Upper lobe of left lung (tissue), 6 donors: Measurements from ENCODE around the gene TTC12. TPM values are rescaled to one million over a fixed set of nuclear protein-coding genes. Genes with fewer than 3 reads are reported as not detected.

ENCODE experiments used
- ATAC-seq, 2 donors: fragments of 200-7000 bp; cut with Tn5 transposase; one replicate each; pipeline ENCODE4 v1.9.1; 2022; ENCODE audit warnings: mild to moderate bottlenecking in 2 of 2, moderate library complexity in 2 of 2; ENCODE audit not compliant: low FRiP score in 2 of 2
- DNase-seq, 2 donors: peaks; one replicate each; pipeline ENCODE4 v3.0.0-alpha.2; 2019 to 2020
- H3K27ac ChIP-seq, 4 donors: fragments of 200-600 bp; sonication (generic); one replicate each; pipeline ENCODE4 v1.5.1; 2016 to 2019
- H3K27me3 ChIP-seq, 4 donors: fragments of 200-600 bp; sonication (generic); one replicate each; pipeline ENCODE4 v1.5.1; 2017 to 2019
- H3K36me3 ChIP-seq, 4 donors: fragments of 200-600 bp; sonication (generic); one replicate each; pipeline ENCODE4 v1.5.1; 2016 to 2019
- H3K4me1 ChIP-seq, 4 donors: fragments of 200-600 bp; sonication (generic); one replicate each; pipeline ENCODE4 v1.5.1; 2018 to 2019
- H3K4me3 ChIP-seq, 4 donors: fragments of 200-600 bp; sonication (generic); one replicate each; pipeline ENCODE4 v1.5.1; 2017 to 2019; ENCODE audit warnings: mild to moderate bottlenecking in 2 of 4, moderate library complexity in 1 of 4
- H3K9me3 ChIP-seq, 4 donors: fragments of 200-600 bp; sonication (generic); one replicate each; pipeline ENCODE4 v1.5.1; 2018 to 2019
- CTCF ChIP-seq, 6 experiments: fragments of 450-650 bp in 4 of 6; fragments of 200-600 bp in 2 of 6; sonication (generic) in 2 of 6; IDR thresholded peaks; one replicate each; pipeline ENCODE4 v1.5.1; 2016 to 2019; ENCODE audit warnings: antibody characterized with exemption in 6 of 6
- EP300 ChIP-seq, 4 donors: sonication (generic); formaldehyde crosslinking; IDR thresholded peaks; one replicate each; pipeline ENCODE4 v1.5.1; 2017; ENCODE audit warnings: antibody characterized with exemption in 4 of 4, control low read depth in 2 of 4
- POLR2A ChIP-seq, 4 donors: fragments of 450-650 bp; IDR thresholded peaks; one replicate each; pipeline ENCODE4 v1.5.1; 2016 to 2017; ENCODE audit warnings: antibody characterized with exemption in 4 of 4, mild to moderate bottlenecking in 2 of 4
- POLR2AphosphoS5 ChIP-seq, 2 donors: sonication (generic); formaldehyde crosslinking; IDR thresholded peaks; one replicate each; pipeline ENCODE4 v1.5.1; 2017; ENCODE audit warnings: antibody characterized with exemption in 2 of 2
- WGBS, 2 donors: methylation state at CpG; one replicate each; pipeline ENCODE4 v1.1.5; 2017 to 2018; 5-methylcytosine and 5-hydroxymethylcytosine counted together
- total RNA-seq, 6 donors: library from RNA; depleted of rRNA in 4 of 6; stranded (reverse); fragments of >200 nt in 4 of 6; gene quantifications; one replicate each; pipeline versions ENCODE4 v1.1.0 to v1.2.1, GENCODE V29; 2016 to 2021
- donor health status: DM: no; HTN: no; CAD: no; lungs with moderate emphysema.
- donor health status: DM: no; HTN: yes; CAD: no; lungs with severe emphysema.

The TTC12 gene
- 10 to 100 TPM; 11.6 to 56.7 (median 16.1) TPM for total RNA-seq

DNA sequence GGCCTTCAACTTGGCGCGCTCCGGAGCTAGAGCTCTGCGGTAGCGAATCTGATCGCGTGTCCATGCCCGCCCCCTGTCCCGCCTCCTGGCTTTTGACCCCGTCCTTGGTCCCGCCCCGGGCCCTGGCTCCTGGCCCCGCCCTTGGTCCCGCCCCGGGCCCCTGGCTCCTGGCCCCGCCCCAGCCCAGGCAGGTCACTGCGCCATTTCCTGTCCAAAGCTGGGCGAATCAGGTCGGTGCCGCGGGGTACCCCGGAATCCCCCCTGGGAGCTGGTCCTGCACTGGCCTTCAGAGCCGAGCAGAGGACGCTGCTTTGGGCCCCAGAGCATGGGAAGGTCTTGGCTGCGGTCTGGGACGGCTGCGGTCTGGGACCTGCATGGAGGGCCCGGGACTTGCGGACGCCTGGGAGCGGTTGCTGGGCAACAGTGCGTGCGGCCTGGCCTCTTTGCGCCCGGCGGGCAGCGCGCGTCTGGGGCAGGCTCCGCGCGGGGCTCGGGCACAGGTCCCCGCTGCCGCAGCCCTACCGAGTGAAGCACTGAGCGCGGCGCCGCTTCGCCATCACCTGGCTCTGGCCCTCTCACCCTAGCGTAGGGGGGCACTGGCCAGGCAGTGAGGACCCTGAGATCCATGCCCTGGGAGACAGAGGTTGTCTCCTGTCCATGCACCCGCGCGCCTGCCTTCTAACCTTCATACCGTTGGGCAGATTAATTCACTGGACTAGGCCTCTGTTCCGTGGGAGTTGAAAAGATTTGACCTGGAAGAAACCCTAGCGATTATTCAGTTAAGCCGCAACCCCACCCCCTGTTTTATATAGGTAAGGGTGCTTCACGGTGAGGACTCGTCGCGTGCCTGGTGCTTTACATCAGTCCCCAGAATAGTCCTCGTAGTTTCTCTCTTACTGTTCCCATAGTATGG is at the start of gene TTC12:
Gene TTC12, plus strand, starts transcription at position 195 of the 913 bp plus-strand sequence. CDS start 1,675 bp downstream, outside the sequence.
- peak; percentile 99 to 100 for ATAC-seq

DNA sequence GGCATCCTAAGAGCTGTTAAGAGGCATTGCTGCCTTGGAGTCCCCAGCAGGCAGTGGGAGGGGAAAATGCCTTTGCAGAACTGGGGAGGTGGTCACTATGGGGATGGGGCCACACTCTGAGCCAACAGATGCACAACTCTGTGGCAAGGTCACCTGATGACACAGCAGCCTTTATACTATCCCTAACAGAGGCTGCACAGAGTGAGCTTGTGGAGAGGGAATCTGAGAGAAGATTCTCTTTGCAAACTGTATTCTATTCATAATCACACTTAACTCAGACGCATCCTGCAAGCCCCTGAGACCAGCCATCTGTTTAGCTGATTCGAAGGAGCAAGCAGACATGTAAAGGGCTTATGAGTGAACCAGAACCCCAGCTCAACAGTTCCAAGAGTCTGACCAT is 49.0 kb upstream of the TTC12 start:
- no peaks in the 10 kb centered on the region for H3K36me3 ChIP-seq
- 64 to 87% methylated on average over 2 of the region's 2 CpGs for WGBS, 2 donors
- TF ChIP-seq POLR2AphosphoS5 (IDR thresholded peaks at IDR 0.05) (no peak), POLR2A (IDR thresholded peaks at IDR 0.05) (no peak), CTCF (IDR thresholded peaks at IDR 0.05) (no peak), EP300 (IDR thresholded peaks at IDR 0.05) (no peak)
- ATAC-seq: no peak
- no peak overlapping the region for H3K4me3 ChIP-seq
- no peak for DNase-seq
- no peaks in the 10 kb centered on the region for H3K9me3 ChIP-seq
- no peaks in the 10 kb centered on the region for H3K27me3 ChIP-seq
- H3K27ac ChIP-seq: no peak overlapping the region
- H3K4me1 ChIP-seq: no peaks in the 10 kb centered on the region

More for the DNA sequence above, at the start of gene TTC12:
- no peaks in the 10 kb centered on the region for H3K9me3 ChIP-seq
- H3K4me3 ChIP-seq: peak within 1 kb of the TSS; percentile 55 to 87 (median 78)
- peaks cover 9 to 21% (median 13%) of the 10 kb centered on the region in 4 donors for H3K4me1 ChIP-seq
- peak within 1 kb of the TSS; percentile 84 to 89 (median 86) for H3K27ac ChIP-seq
- peak; percentile 95 to 99 for DNase-seq
- no peaks in the 10 kb centered on the region for H3K27me3 ChIP-seq
- H3K36me3 ChIP-seq: peaks cover 0 to 6% (median 0%) of the 10 kb centered on the region in 4 donors
- TF ChIP-seq EP300 (IDR thresholded peaks at IDR 0.05): no peak
- TF ChIP-seq POLR2AphosphoS5 (IDR thresholded peaks at IDR 0.05): peak; percentile 56 to 75
- peak in 2 of 4 donors; percentile 67 to 68 for TF ChIP-seq POLR2A (IDR thresholded peaks at IDR 0.05)
- peak in 1 of 6 experiments; percentile 16 for TF ChIP-seq CTCF (IDR thresholded peaks at IDR 0.05)
- 14 to 19% methylated on average over 15 to 32 of the region's 64 CpGs for WGBS, 2 donors

DNA sequence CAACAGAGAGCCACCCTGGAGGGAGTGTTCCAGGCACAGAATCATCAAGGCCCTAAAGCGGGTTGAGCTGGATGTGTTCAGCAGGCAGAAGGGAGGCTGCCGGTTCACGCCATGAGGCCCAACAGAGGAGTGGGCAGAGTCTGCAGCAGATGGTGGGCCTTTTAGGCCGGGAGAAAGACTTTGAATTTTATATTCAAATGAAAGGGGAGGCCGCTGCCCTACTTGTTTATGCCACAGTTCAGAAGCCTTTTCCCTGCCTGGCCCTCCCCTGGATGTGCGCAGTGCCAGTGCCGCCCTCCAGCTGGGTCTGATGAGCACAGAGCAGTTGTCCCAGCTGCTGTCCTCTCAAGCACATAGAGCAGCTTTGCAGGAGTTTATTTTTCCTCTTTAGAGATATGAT is 46.9 kb upstream of the TTC12 start:
- H3K27me3 ChIP-seq: no peaks in the 10 kb centered on the region
- H3K27ac ChIP-seq: no peak overlapping the region
- H3K9me3 ChIP-seq: no peaks in the 10 kb centered on the region
- WGBS, 2 donors: 85 to 90% methylated on average over 7 of the region's 7 CpGs
- H3K4me1 ChIP-seq: no peaks in the 10 kb centered on the region
- no peak for ATAC-seq
- no peak for DNase-seq
- H3K4me3 ChIP-seq: no peak overlapping the region
- H3K36me3 ChIP-seq: no peaks in the 10 kb centered on the region
- no peak for TF ChIP-seq CTCF (IDR thresholded peaks at IDR 0.05)
- TF ChIP-seq EP300 (IDR thresholded peaks at IDR 0.05): no peak
- no peak for TF ChIP-seq POLR2A (IDR thresholded peaks at IDR 0.05)
- no peak for TF ChIP-seq POLR2AphosphoS5 (IDR thresholded peaks at IDR 0.05)

GRCh38 chr11:113269096-113269495 is 45.3 kb upstream of the TTC12 start:
- H3K4me3 ChIP-seq: no peak overlapping the region
- no peak for DNase-seq
- H3K27ac ChIP-seq: no peak overlapping the region
- 82% methylated on average over 2 of the region's 2 CpGs; no CpG with 5 or more reads in 1 of the 2 donors for WGBS, 2 donors
- ATAC-seq: no peak
- TF ChIP-seq CTCF (IDR thresholded peaks at IDR 0.05): no peak
- TF ChIP-seq EP300 (IDR thresholded peaks at IDR 0.05): no peak
- no peak for TF ChIP-seq POLR2AphosphoS5 (IDR thresholded peaks at IDR 0.05)
- TF ChIP-seq POLR2A (IDR thresholded peaks at IDR 0.05): no peak
- no peaks in the 10 kb centered on the region for H3K36me3 ChIP-seq
- H3K4me1 ChIP-seq: no peaks in the 10 kb centered on the region
- H3K27me3 ChIP-seq: no peaks in the 10 kb centered on the region
- H3K9me3 ChIP-seq: no peaks in the 10 kb centered on the region
